Aorta (tissue), 5 donors: ENCODE measurements around the gene ERC1. TPM values are rescaled to one million over a fixed set of nuclear protein-coding genes. Genes with fewer than 3 reads are reported as not detected.

Experiments used
- ATAC-seq: fragments of 200-7000 bp; cut with Tn5 transposase; one replicate; pipeline ENCODE4 v1.9.1; 2022; ENCODE audit warnings: moderate library complexity; ENCODE audit not compliant: low FRiP score
- DNase-seq, 2 donors: peaks; one replicate each; pipeline ENCODE4 v3.0.0-alpha.2; 2020
- H3K27ac ChIP-seq, 2 donors: one replicate each; pipeline ENCODE4 v1.5.1; 2013; ENCODE audit warnings: low read length in 2 of 2, mild to moderate bottlenecking in 2 of 2, moderate library complexity in 2 of 2, control low read depth in 1 of 2, inconsistent platforms in 1 of 2, low read depth in 1 of 2
- H3K27me3 ChIP-seq, 2 donors: one replicate each; pipeline ENCODE4 v1.6.1; 2013; ENCODE audit warnings: control low read depth in 1 of 2, low read length in 1 of 2, mild to moderate bottlenecking in 1 of 2, moderate library complexity in 1 of 2; ENCODE audit not compliant: insufficient read depth in 2 of 2, control insufficient read depth in 1 of 2
- H3K36me3 ChIP-seq, 2 donors: one replicate each; pipeline ENCODE4 v1.6.1; 2013; ENCODE audit warnings: control low read depth in 1 of 2, low read length in 1 of 2, mild to moderate bottlenecking in 1 of 2; ENCODE audit not compliant: insufficient read depth in 2 of 2, control insufficient read depth in 1 of 2
- H3K4me1 ChIP-seq, 2 donors: one replicate each; pipeline ENCODE4 v1.6.1; 2013; ENCODE audit warnings: low read length in 2 of 2, control low read depth in 1 of 2, mild to moderate bottlenecking in 1 of 2, moderate library complexity in 1 of 2; ENCODE audit not compliant: insufficient read depth in 2 of 2, control insufficient read depth in 1 of 2
- H3K4me3 ChIP-seq, 2 donors: one replicate each; pipeline ENCODE4 v1.5.1; 2013; ENCODE audit warnings: low read length in 2 of 2, control low read depth in 1 of 2, mild to moderate bottlenecking in 1 of 2
- H3K9me3 ChIP-seq: one replicate; pipeline ENCODE4 v1.6.1; 2013; ENCODE audit warnings: mild to moderate bottlenecking, low read length; ENCODE audit not compliant: control insufficient read depth
- WGBS, 2 donors: extraction: QIAGEN DNeasy Blood & Tissue Kit; methylation state at CpG; one replicate each; pipeline ENCODE4 v1.1.7; 2013; 5-methylcytosine and 5-hydroxymethylcytosine counted together
- intact Hi-C, 2 donors: fragments of 100-400 bp; cut with DNase I; formaldehyde crosslinking; loops; one replicate each; pipeline versions ENCODE4 v1.14.2 to v1.15.0; 2022
- polyA plus RNA-seq, 2 donors: library from polyadenylated mRNA; stranded (reverse); fragments of 200-250 nt; gene quantifications; one replicate each; pipeline ENCODE4 v1.2.3, GENCODE V29; 2013
- total RNA-seq, 2 donors: library from RNA; stranded (reverse); fragmentation: NEBNext Ultra II Directional; extraction: Animal tissue kit (Norgen Biotek cat#: 25700); gene quantifications; one replicate each; pipeline ENCODE4 v1.2.1, GENCODE V29; 2021
- donor health status: healthy with polysubstance abuse.
- donor health status: Bipolar disorder and iron deficiency.
- donor health status: DM: no; HTN: no; CAD: no.
- donor health status: DM: no; HTN: no; CAD: no.
- donor health status: DM: yes; HTN: yes; CAD: no.

The ERC1 gene
- total and polyA plus RNA-seq, 4 donors: 8.1 to 99.8 (median 45.3) TPM

GRCh38 chr12:1173781-1174617, 183.0 kb downstream of the ERC1 start:
- Histone ChIP-seq H3K9me3 (peaks cover 1% of the 10 kb centered on the region), H3K4me1 (no peaks in the 10 kb centered on the region), H3K4me3 (no peak overlapping the region), H3K27me3 (no peaks in the 10 kb centered on the region), H3K36me3 (no peaks in the 10 kb centered on the region), H3K27ac (no peak overlapping the region)
- no peak for ATAC-seq
- no peak for DNase-seq
- intact Hi-C loops: no loop called here
- WGBS, 2 donors: 78 to 86% methylated on average over 8 of the region's 8 CpGs

- ATAC-seq (no peak), DNase-seq (no peak)
- no peaks in the 10 kb centered on the region for H3K4me1 ChIP-seq
- no peak overlapping the region for H3K4me3 ChIP-seq
- 82 to 83% methylated on average over 2 of the region's 2 CpGs for WGBS, 2 donors
- H3K9me3 ChIP-seq: peaks cover 1% of the 10 kb centered on the region
- no peak overlapping the region for H3K27ac ChIP-seq
- H3K36me3 ChIP-seq: no peaks in the 10 kb centered on the region
- no peaks in the 10 kb centered on the region for H3K27me3 ChIP-seq
- intact Hi-C loops: no loop called here
Observed at GRCh38 chr12:1174659-1175058, 183.6 kb downstream of the ERC1 start.

GRCh38 chr12:1176191-1176590, 185.2 kb downstream of the ERC1 start:
- peaks cover 0 to 2% of the 10 kb centered on the region in 2 donors for H3K36me3 ChIP-seq
- H3K27ac ChIP-seq: no peak overlapping the region
- DNase-seq (no peak), ATAC-seq (no peak)
- intact Hi-C loops: no loop called here
- no peaks in the 10 kb centered on the region for H3K27me3 ChIP-seq
- H3K4me3 ChIP-seq: no peak overlapping the region
- peaks cover 1% of the 10 kb centered on the region for H3K9me3 ChIP-seq
- no peaks in the 10 kb centered on the region for H3K4me1 ChIP-seq

GRCh38 chr12:1179128-1179527, 188.1 kb downstream of the ERC1 start:
- 96 to 100% methylated on average over 1 of the region's 1 CpG for WGBS, 2 donors
- H3K4me1 ChIP-seq: no peaks in the 10 kb centered on the region
- H3K27me3 ChIP-seq: no peaks in the 10 kb centered on the region
- DNase-seq: no peak
- no peak overlapping the region for H3K4me3 ChIP-seq
- no peak for ATAC-seq
- intact Hi-C loops: no loop called here
- no peak overlapping the region for H3K27ac ChIP-seq
- peaks cover 0 to 3% of the 10 kb centered on the region in 2 donors for H3K36me3 ChIP-seq
- no peaks in the 10 kb centered on the region for H3K9me3 ChIP-seq

- Histone ChIP-seq H3K27ac (no peak overlapping the region), H3K36me3 (peaks cover 0 to 3% of the 10 kb centered on the region in 2 donors), H3K9me3 (no peaks in the 10 kb centered on the region), H3K27me3 (no peaks in the 10 kb centered on the region), H3K4me1 (no peaks in the 10 kb centered on the region), H3K4me3 (no peak overlapping the region)
- intact Hi-C loops: no loop called here
- ATAC-seq: no peak
- 87 to 89% methylated on average over 2 of the region's 2 CpGs for WGBS, 2 donors
- DNase-seq: no peak
Observed at GRCh38 chr12:1182069-1182468, 191.0 kb downstream of the ERC1 start.

- intact Hi-C loops: no loop called here
- 91 to 97% methylated on average over 2 of the region's 2 CpGs for WGBS, 2 donors
Observed at GRCh38 chr12:1184402-1184801, 193.4 kb downstream of the ERC1 start.

GRCh38 chr12:1185460-1186182, 194.6 kb downstream of the ERC1 start:
- ATAC-seq (no peak), DNase-seq (no peak)
- intact Hi-C loops: no loop called here
- Histone ChIP-seq H3K4me1 (no peaks in the 10 kb centered on the region), H3K4me3 (no peak overlapping the region), H3K9me3 (no peaks in the 10 kb centered on the region), H3K27ac (no peak overlapping the region), H3K36me3 (peaks cover 0 to 2% of the 10 kb centered on the region in 2 donors), H3K27me3 (no peaks in the 10 kb centered on the region)
- 84 to 88% methylated on average over 3 of the region's 3 CpGs for WGBS, 2 donors

More at GRCh38 chr12:1184402-1184801, 193.4 kb downstream of the ERC1 start:
- H3K9me3 ChIP-seq: no peaks in the 10 kb centered on the region
- ATAC-seq: no peak
- peaks cover 0 to 3% of the 10 kb centered on the region in 2 donors for H3K36me3 ChIP-seq
- no peak overlapping the region for H3K4me3 ChIP-seq
- H3K27me3 ChIP-seq: no peaks in the 10 kb centered on the region
- DNase-seq: no peak
- H3K4me1 ChIP-seq: no peaks in the 10 kb centered on the region
- no peak overlapping the region for H3K27ac ChIP-seq

GRCh38 chr12:1186298-1186697, 195.3 kb downstream of the ERC1 start:
- H3K4me3 ChIP-seq: no peak overlapping the region
- H3K9me3 ChIP-seq: no peaks in the 10 kb centered on the region
- no peaks in the 10 kb centered on the region for H3K27me3 ChIP-seq
- 94 to 97% methylated on average over 3 of the region's 3 CpGs for WGBS, 2 donors
- H3K36me3 ChIP-seq: peaks cover 0 to 2% of the 10 kb centered on the region in 2 donors
- no peak for DNase-seq
- intact Hi-C loops: no loop called here
- no peak overlapping the region for H3K27ac ChIP-seq
- H3K4me1 ChIP-seq: no peaks in the 10 kb centered on the region
- no peak for ATAC-seq

GRCh38 chr12:1188016-1188415, 197.0 kb downstream of the ERC1 start:
- intact Hi-C loops: no loop called here
- DNase-seq: no peak
- H3K36me3 ChIP-seq: no peaks in the 10 kb centered on the region
- no peaks in the 10 kb centered on the region for H3K4me1 ChIP-seq
- 92 to 94% methylated on average over 4 of the region's 4 CpGs for WGBS, 2 donors
- ATAC-seq: no peak
- no peaks in the 10 kb centered on the region for H3K9me3 ChIP-seq
- H3K27ac ChIP-seq: no peak overlapping the region
- H3K27me3 ChIP-seq: no peaks in the 10 kb centered on the region
- H3K4me3 ChIP-seq: no peak overlapping the region
